HepG2 (cell line): ENCODE results near the gene CNTFR. TPM values are rescaled to one million over a fixed set of nuclear protein-coding genes. Genes with fewer than 3 reads are reported as not detected.

Experiments
- AGO1 ChIP-seq: fragments of 200-400 bp; formaldehyde crosslinking; IDR thresholded peaks from 2 replicates; pipeline ENCODE4 v1.6.1; 2017; ENCODE audit warnings: mild to moderate bottlenecking, low read depth, low read length, moderate library complexity; ENCODE audit not compliant: poor library complexity, severe bottlenecking
- CCDC6 ChIP-seq: sonication (generic); formaldehyde crosslinking; IDR thresholded peaks from 2 replicates; pipeline ENCODE4 v1.8.1; 2022; ENCODE audit warnings: mild to moderate bottlenecking, missing genetic modification reagents, moderate library complexity
- CHD2 ChIP-seq: IDR thresholded peaks from 2 replicates; pipeline ENCODE4 v1.6.1; 2011; ENCODE audit warnings: low read depth, low read length, improper control_type of control experiment
- DRAP1 ChIP-seq: IDR thresholded peaks from 2 replicates; pipeline ENCODE4 v1.6.1; 2016; ENCODE audit warnings: missing genetic modification reagents, missing compliant biosample characterization
- FOXA1 ChIP-seq, 2 experiments: fragments of 450-650 bp in 1 of 2; sonication (generic) in 1 of 2; formaldehyde crosslinking in 1 of 2; IDR thresholded peaks; 2 replicates each; pipeline versions ENCODE4 v1.4.0 to v1.6.1; 2016 to 2020; ENCODE audit warnings: missing genetic modification reagents in 1 of 2
- FOXP1 ChIP-seq, 2 experiments: fragments of 450-650 bp in 1 of 2; IDR thresholded peaks; 2 replicates each; pipeline ENCODE4 v1.6.1; 2017 to 2018; ENCODE audit warnings: antibody characterized with exemption in 1 of 2
- LBX2 ChIP-seq: sonication (generic); formaldehyde crosslinking; IDR thresholded peaks from 2 replicates; pipeline ENCODE4 v1.5.0; 2020; ENCODE audit warnings: missing genetic modification reagents, mild to moderate bottlenecking, borderline replicate concordance
- SKI ChIP-seq: fragments of 450-650 bp; IDR thresholded peaks from one replicate; pipeline ENCODE4 v1.6.1; 2018; ENCODE audit warnings: mild to moderate bottlenecking; ENCODE audit not compliant: partially characterized antibody
- SNRNP70 ChIP-seq: fragments of 200-400 bp; formaldehyde crosslinking; IDR thresholded peaks from 2 replicates; pipeline ENCODE4 v1.6.1; 2017; ENCODE audit warnings: mild to moderate bottlenecking, low read depth, low read length, moderate library complexity
- TRIM24 ChIP-seq: sonication (generic); formaldehyde crosslinking; IDR thresholded peaks from 2 replicates; pipeline ENCODE4 v1.8.0; 2022; ENCODE audit warnings: mild to moderate bottlenecking, missing genetic modification reagents
- ZBTB21 ChIP-seq: sonication (generic); formaldehyde crosslinking; IDR thresholded peaks from 2 replicates; pipeline ENCODE4 v1.4.0; 2020; ENCODE audit warnings: missing genetic modification reagents
- ZNF136 ChIP-seq: sonication (generic); formaldehyde crosslinking; IDR thresholded peaks from 2 replicates; pipeline ENCODE4 v1.8.1; 2022; ENCODE audit warnings: low read depth, mild to moderate bottlenecking, moderate library complexity, missing genetic modification reagents
- ZNF407 ChIP-seq: sonication (generic); formaldehyde crosslinking; IDR thresholded peaks from one replicate; pipeline ENCODE4 v1.5.1; 2020; ENCODE audit warnings: mild to moderate bottlenecking, missing genetic modification reagents; ENCODE audit errors: not compliant biosample characterization
- ZNF766 ChIP-seq: sonication (generic); formaldehyde crosslinking; IDR thresholded peaks from 2 replicates; pipeline ENCODE4 v1.5.0; 2020; ENCODE audit warnings: missing genetic modification reagents, borderline replicate concordance
- polyA plus RNA-seq, 8 experiments: library from polyadenylated mRNA; depleted of rRNA in 3 of 8; stranded (reverse) in 7 of 8; unstranded in 1 of 8; fragments of >200 nt; fragmentation: Illumina TruSeq in 4 of 8; extraction: Trizol in 4 of 8; gene quantifications; 2 replicates each; pipeline versions ENCODE4 v1.2.1 to v1.2.3, GENCODE V29; 2011 to 2016; ENCODE audit warnings: low read depth in 4 of 8, missing spikeins in 1 of 8, mixed read lengths in 1 of 8; ENCODE audit not compliant: insufficient read depth in 1 of 8
- total RNA-seq, 5 experiments: library from RNA; depleted of rRNA; stranded (reverse); fragments of >200 nt; fragmentation: Illumina TruSeq; extraction: Trizol; gene quantifications; 2 replicates each; pipeline ENCODE4 v1.2.3, GENCODE V29; 2016; ENCODE audit warnings: low read depth in 1 of 5
- TF ChIP-seq, protein P1 (sequence below): sonication (generic); IDR thresholded peaks from 2 replicates; pipeline ENCODE4 v1.6.1; 2016; ENCODE audit warnings: low read depth, borderline replicate concordance

The CNTFR gene
- total and polyA plus RNA-seq, 2 of the 13 experiments (the other 11 are each of a cell fraction or from before 2014, with no cell fraction given) = not detected

DNA sequence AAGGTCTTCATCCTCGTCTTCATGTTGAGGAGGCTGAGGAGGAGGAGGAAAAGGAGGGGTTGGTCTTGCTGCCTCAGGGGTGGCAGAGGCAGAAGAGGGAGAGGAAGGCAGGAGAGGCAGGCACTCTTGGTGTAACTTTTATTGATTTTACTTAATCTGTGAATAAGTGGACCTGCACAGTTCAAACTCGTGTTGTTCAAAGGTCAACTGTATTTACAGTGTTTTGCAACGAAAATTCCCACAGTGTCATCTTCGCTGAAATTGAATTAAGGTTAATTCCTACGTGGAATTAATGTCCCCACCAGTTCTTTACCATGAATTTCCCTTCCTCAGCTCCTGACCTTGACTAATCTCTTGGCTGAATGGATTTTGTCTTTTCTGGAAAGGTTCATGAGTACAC, 45.5 kb downstream of the CNTFR start (continued):
- TF ChIP-seq FOXA1 (IDR thresholded peaks at IDR 0.05) = peak; percentile 33; the same call in 1 of the 2 replicates
- peak; percentile 75 for TF ChIP-seq FOXA1 (CRISPR knock-in tag; IDR thresholded peaks at IDR 0.05)
- no peak for TF ChIP-seq ZNF136 (CRISPR knock-in tag)
- TF ChIP-seq, protein P1, sequence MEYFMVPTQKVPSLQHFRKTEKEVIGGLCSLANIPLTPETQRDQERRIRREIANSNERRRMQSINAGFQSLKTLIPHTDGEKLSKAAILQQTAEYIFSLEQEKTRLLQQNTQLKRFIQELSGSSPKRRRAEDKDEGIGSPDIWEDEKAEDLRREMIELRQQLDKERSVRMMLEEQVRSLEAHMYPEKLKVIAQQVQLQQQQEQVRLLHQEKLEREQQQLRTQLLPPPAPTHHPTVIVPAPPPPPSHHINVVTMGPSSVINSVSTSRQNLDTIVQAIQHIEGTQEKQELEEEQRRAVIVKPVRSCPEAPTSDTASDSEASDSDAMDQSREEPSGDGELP = no peak
- TF ChIP-seq SNRNP70 = no peak
- peak; percentile 58; the same call in 1 of the 2 replicates for TF ChIP-seq FOXP1 (IDR thresholded peaks at IDR 0.05)
- TF ChIP-seq FOXP1 (CRISPR knock-in tag; IDR thresholded peaks at IDR 0.05) = peak; percentile 68; the same call in 1 of the 2 replicates
- 0 out of 2 replicates have a peak, but pooled peaks have one; percentile 31 for TF ChIP-seq TRIM24 (CRISPR knock-in tag)
- TF ChIP-seq CCDC6 (CRISPR knock-in tag) = no peak
- no peak for TF ChIP-seq DRAP1 (CRISPR knock-in tag)
- no peak for TF ChIP-seq CHD2
- TF ChIP-seq LBX2 (CRISPR knock-in tag) = no peak
- peak; percentile 59 for TF ChIP-seq SKI
- TF ChIP-seq AGO1 = no peak
- TF ChIP-seq ZNF407 (CRISPR knock-in tag) = no peak
- TF ChIP-seq ZBTB21 (CRISPR knock-in tag) = no peak
- no peak for TF ChIP-seq ZNF766
